Superior temporal gyrus (tissue), 1 donor: ENCODE measurements around the gene OCEL1.
"Not testable (repeated sequence)": the region's sequence is repeated elsewhere in the genome, so short reads cannot be mapped to it uniquely, and the experiment has no call there.

Experiments
- DNase-seq: peaks from one replicate; pipeline ENCODE4 v3.0.0-alpha.2; 2016; ENCODE audit errors: extremely low spot score

OCEL1 gene

GRCh38 chr19:17260842-17261325 is 34.9 kb downstream of the OCEL1 start:
- DNase-seq: peak; percentile 31

- DNase-seq: no peak
Observed at GRCh38 chr19:17262557-17262956, 36.5 kb downstream of the OCEL1 start.

- DNase-seq: no peak
Observed at GRCh38 chr19:17263712-17264640, 38.0 kb downstream of the OCEL1 start.

DNA sequence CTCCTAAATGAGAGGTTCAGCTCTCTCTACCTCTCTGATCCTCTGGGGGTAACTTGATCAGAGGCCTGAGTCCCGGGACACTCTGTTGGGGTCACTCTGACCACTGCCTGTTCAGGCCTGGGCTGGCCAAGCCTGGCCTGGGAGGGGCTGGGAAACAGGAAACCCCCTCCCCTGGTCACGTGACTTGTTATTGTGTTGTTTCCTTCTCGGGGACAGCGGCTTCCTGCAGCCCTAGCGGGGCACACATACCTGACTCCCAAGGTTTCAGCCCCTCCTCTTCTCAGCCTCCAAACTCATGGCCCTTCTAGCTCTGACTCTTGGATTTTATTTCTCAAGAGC is 38.6 kb downstream of the OCEL1 start, which contains the start of gene USHBP1:
USHBP1 (minus strand) TSS at position 105 of the 339 bp plus-strand sequence. CDS start 446 bp downstream, outside the sequence.
- no peak for DNase-seq

GRCh38 chr19:17266026-17266425 is 40.0 kb downstream of the OCEL1 start:
- DNase-seq: no peak

DNA sequence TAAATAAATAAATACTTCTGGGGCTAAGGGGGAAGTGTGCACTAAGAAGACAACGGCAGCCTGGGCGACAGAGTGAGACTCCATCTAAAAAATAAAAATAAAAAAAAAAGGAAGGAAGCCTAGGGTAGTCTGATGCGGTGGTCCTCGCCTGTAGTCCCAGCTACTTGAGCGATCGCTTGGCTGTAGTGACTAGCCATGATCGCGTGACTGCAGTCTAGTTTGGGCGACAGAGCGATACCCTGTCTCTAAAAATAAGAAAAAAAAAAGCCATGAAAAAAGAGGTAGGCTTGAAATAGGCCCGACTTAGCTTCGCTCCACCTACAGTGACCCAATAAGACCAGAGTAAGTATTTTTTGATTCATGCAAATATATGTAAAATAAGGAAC is 40.6 kb downstream of the OCEL1 start:
- DNase-seq: no peak

DNA sequence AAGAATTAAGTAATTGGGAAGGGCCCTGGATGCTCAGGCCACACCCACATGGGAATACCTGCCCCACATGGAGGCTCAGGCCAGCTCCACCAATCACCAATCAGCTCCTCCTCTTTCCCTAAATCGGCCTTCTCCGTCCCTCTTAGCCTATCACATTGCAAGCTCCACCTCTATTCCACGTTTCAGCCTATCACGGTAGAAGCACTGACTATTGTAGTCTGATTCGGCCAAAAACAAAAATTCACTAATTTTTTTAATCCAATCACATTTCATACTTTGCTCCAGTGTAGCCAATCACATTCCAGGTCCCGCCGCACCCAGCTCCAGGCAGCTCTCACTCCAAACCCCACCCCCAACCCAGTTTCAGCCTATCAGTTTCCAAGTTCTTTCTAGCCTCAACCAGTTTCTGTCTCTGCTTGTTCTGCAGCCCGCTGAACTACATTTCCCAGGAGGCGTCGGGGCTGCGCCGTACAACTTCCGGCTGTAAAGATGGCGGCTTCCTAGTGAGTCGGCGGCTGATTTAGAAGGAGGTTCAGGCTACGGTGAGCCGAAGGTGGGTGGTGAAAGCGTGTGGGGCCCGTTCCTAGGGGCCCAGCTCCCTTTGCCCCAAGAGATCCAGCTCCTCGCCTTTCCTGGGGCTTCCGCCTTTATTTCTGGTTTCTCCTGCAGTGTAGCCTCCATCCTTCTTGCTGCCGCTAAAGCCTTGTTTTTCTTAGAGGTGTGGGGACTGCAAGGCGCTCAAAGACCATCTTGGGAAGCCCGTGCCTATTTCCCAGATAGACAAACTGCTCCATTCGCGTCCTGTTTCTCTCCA is 41.2 kb downstream of the OCEL1 start, which contains the start of gene BABAM1:
BABAM1 (plus strand) TSS at position 469 of the 814 bp plus-strand sequence. CDS start 1,364 bp downstream, outside the sequence.
- DNase-seq: peak; percentile 99

GRCh38 chr19:17268754-17269153 is 42.7 kb downstream of the OCEL1 start:
- no peak for DNase-seq

- not testable (repeated sequence) for DNase-seq
Observed at GRCh38 chr19:17274892-17275291, 48.9 kb downstream of the OCEL1 start.

DNA sequence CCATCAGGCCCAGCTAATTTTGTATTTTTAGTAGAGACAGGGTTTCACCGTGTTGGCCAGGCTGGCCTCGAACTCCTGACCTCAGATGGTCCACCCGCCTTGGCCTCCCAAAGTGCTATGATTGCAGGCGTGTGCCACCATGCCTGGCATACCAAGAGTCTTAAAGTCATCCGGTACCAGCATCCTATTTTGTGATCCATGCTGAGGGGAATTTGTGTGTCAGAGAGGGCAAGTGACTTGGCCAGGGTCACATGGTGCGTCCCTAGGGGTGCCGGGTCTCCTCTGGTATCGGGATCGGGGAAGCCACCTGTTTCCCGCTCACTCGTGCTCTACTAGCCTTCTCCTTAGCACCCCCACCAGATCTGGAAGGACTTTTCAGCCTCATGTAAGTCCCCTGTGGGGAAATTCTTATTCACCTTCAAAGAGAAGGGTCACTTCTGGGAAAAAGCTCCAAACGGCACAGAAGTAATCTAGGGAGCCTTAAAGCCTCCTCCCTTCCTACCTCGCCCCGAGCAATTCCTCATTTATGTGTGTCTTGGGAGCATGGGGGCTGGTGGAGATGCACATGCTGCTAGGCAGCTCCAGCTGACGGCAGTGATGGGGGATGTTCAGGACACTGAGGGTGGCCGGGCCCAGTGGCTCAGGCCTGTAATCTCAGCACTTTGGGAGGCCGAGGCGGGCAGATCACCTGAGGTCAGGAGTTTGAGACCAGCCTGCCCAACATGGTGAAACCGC is 49.6 kb downstream of the OCEL1 start:
- no peak for DNase-seq
